Activated CD4-positive, alpha-beta T cell treated with anti-CD3 and anti-CD28 coated beads for 24 hours (primary cell): Measurements from ENCODE around the gene SSX2IP.
"Not testable (repeated sequence)": the region's sequence is repeated elsewhere in the genome, so short reads cannot be mapped to it uniquely, and the experiment has no call there.

ENCODE experiments used
- DNase-seq, 2 donors: peaks; one replicate each; pipeline ENCODE4 v3.0.0-alpha.2; 2020; ENCODE audit warnings: low read depth in 2 of 2

The SSX2IP gene

DNA sequence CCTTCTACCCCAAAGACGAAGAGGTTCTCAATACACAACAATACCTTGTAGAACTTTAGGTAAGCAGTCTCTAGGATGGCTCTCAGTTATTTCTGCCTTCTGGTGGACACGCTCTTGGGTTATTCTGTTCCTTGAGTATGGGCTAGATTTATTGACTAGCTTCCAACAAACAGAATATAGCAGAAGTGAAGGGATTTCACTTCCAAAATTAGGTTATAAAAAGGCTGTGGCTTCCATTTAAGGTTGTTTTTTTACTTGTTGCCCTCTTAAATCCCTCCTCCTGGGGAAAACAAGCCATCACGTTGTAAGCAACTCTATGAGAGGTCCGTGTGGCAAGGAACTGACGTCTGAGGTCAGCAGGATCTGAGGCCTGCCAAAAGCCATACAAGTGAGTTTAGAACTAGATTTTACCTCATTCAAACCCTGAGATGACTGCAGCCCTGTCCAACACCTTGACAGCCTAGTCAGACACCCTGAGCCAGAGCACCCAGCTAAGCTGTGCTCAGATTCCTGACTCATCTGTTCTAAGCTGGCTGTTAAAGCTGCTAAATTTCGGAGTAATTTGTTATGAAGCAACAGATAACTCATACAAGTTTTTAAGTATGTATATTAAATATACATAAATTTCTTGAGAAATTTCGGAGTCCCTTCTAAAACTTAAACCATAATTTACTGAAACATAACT is 12.7 kb downstream of the SSX2IP start:
- no peak for DNase-seq

DNA sequence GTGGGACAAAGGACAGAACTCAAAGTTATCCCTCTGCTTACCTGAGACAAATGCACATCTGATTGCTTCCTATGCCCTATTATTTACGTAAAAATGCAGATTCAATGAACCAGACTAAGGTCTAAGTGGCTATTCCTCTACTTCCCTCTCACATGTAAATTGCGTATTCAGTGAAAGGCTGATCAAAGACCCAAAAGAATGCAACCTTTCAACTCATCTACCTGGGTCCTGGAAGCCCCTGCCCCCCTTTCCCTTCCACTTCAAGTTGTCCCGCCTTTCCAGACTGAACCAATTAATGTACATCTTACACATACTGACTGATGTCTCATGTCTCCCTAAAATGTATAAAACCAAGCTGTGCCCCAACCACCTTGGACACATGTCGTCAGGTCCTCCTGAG is 14.6 kb downstream of the SSX2IP start:
- no peak for DNase-seq

GRCh38 chr1:84675106-84675505 is 15.2 kb downstream of the SSX2IP start:
- DNase-seq = no peak

- no peak for DNase-seq
Measured at GRCh38 chr1:84674705-84675104, 15.6 kb downstream of the SSX2IP start.

GRCh38 chr1:84674021-84674420 is 16.2 kb downstream of the SSX2IP start:
- no peak for DNase-seq

DNA sequence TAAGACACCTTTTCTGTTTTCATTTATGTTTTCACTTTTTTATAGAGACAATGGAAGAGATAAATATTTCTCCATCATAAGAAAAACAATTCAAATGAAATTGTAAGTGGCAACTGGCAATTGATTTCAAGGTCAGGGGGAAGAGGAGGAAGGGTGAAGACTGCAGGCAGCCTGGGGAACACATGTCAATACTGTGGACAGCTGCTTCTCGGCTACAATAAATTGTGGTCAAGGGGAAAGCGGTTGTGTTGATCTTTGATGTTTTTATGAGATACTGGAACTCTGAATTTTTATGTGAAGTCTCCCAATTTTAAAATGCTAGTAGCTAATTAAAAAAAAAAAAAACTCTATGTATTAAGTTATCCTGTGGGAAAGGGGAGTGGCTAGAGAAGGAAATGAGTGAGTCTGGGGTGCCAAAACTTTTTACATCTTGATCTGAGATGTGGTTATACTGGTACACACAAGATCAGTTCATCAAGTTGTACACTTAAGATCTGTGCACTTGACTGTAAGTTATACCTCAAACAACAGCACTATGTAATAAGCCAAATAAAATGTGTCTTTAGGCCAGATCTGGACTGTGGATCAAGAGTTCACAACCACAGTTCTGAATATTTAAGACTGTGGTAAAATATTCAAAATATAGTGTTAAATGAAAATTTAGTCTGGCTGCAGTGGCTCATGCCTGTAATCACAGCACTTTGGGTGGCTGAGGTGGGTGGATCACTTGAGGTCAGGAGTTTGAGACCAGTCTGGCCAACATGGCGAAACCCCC is 18.0 kb downstream of the SSX2IP start:
- DNase-seq = no peak

DNA sequence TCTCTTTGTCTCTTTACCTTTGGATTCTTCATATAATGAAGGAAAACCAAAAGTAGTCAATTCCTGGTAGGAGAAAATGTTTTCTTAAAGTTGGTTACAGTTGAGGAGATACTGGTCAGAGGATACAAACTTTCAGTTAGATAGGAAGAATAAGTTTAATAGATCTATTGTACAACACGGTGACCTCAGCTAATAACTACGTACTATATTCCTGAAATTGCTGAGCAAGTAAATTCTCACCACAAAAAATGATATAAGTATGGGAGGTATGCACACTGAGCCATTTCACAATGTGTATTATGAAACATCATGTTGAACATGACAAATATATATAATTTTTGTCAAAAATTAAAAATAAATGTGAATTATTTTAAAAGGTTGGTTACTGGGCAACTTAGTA is 20.4 kb downstream of the SSX2IP start:
- DNase-seq = no peak

GRCh38 chr1:84668185-84668584 is 22.1 kb downstream of the SSX2IP start:
- no peak for DNase-seq

- DNase-seq = no peak
Measured at GRCh38 chr1:84665703-84666317, 24.5 kb downstream of the SSX2IP start.

- DNase-seq = no peak
Measured at GRCh38 chr1:84653130-84653677, 37.1 kb downstream of the SSX2IP start.

GRCh38 chr1:84644472-84644871 is 45.8 kb downstream of the SSX2IP start:
- DNase-seq = no peak

- no peak for DNase-seq
Measured at GRCh38 chr1:84643183-84643582, 47.1 kb downstream of the SSX2IP start.

DNA sequence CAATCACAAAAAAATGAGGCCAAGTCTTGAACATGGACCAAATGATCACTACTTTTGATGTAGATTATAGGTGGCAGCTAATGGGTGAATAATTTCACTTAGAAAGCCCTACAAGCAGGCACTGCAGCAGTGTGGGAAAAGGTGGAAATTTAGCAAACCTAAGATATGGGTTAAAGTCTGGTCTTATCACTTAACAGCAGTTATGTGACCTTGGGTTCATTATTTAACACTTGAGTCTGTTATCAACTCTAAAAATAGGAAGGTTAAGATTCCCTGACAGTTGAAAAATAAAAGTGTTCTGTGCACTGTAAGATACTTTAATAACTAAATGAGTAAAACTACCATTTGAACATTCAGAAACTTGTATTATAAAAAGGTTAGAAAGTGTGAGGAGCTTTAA is 47.5 kb downstream of the SSX2IP start:
- DNase-seq = no peak

DNA sequence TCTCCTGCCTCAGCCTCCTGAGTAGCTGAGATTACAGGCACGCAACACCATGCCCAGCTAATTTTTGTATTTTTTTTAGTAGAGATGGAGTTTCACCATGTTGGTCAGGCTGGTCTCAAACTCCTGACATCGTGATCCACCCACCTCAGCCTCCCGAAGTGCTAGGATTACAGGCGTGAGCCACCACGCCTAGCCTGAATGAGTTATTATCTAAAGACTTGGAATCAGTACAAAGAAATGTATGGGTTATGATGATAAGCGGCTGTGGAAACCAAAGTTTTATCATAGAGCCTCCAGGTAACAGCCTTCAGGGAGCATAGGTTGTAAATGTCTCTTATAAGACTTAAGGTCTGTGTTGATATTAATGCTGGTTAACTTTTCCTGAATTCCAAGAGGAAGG is 50.5 kb downstream of the SSX2IP start:
- not testable (repeated sequence) for DNase-seq

- no peak for DNase-seq
Measured at GRCh38 chr1:84635429-84635828, 54.8 kb downstream of the SSX2IP start.

- no peak for DNase-seq
Measured at GRCh38 chr1:84634536-84635205, 55.6 kb downstream of the SSX2IP start.

DNA sequence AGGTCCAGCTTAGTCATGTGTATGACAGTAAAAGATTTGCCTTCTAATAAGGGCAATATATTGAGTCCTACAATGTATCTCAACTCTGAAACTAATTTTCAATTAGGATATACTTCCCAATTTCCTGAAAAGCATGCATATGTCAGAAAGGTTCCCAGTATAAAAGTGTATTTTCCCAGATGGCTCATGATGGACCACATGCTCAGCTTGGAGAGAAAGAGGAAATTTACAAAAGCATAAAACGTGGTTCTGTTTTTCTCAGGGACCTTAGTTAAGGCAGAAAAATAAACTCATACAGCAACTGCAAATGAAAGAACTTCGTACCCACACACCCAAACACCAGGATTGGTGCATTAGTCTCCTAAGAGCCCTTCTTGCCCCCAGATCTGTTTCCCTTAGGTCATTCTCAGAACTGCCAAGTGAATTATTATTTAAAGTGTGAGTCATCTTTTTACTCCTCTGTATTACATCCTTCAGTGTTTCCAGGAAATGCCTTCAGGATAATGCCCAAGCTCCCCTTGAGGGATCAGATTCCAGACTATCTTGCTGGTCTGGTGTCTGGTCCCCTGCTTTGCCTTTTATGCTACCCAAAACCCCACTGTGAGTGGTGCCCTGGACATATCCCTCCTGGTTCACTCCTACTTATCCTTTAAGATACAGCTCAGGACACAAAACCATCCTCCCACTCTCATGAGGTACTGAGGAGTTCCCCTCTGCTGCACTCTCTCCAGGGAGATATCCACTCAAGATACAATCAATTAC is 57.4 kb downstream of the SSX2IP start:
- no peak for DNase-seq

DNA sequence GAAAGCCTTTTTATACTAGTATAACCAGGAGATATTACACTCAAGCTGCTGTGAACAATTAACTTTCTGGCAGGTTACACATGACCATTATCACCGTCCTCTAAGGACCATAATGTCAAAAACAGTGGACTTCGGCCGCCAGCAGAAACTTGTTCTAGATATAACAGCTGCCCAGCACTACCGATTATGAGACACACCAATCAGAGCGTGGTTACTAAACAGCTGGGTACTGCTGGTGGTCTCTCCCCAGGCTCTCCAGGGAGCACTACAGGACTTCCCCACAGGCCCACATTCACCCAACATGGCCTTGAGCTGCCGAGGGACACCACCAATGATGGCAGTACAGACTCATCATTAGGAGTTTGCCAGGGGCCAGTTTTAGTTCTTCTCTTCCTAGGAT is 58.1 kb downstream of the SSX2IP start:
- no peak for DNase-seq

DNA sequence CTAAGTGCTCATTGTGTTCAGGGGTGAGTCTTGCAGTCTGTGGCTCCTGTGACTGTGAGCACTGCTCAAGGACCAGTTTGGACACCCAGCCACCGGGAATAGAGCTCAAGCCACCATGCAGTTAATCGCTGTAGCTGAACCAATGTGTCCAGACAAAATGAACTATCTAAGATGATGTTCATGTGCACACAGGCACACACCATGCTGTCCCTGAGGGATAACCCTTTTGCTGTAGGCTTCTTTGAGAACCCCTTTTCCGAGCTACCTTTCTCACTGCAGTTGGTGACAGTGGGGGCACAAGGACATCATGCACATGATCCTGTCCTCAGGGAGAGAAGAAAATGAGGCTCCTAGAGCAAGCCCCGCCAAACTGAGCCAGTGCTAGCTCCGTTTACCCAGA is 65.4 kb downstream of the SSX2IP start:
- DNase-seq = no peak

GRCh38 chr1:84621553-84621952 is 68.7 kb downstream of the SSX2IP start:
- DNase-seq = no peak

- DNase-seq = peak; percentile 65 to 66
Measured at GRCh38 chr1:84620720-84621313, 69.4 kb downstream of the SSX2IP start.
